ENCODE data around the gene TUBB4A. TPM values are rescaled to one million over a fixed set of nuclear protein-coding genes. Genes with fewer than 3 reads are reported as not detected.

Gene TUBB4A
- total RNA-seq, 1 experiment from 2014 or later, result 20.3 TPM

DNA sequence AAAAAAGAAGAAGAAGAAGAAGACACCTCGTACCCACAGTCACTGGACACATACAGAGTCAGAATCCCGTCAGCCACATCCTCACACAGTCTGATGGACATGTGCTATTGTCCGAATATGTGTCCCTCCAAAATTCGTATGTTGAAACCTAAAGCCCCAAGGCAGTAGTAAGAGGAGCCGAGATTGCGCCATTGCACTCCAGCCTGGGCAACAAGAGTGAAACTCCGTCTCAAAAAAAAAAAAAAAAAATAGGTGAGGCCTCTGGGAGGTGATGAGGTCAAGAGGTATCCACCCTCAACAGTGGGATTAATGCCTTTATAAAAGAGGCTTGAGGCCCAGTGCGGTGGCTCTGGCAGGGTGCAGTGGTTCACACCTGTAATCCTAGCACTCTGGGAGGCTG, 17.9 kb downstream of the TUBB4A start:
- Histone ChIP-seq H2BK12ac (ENCODE audit: insufficient read length, low read depth, low read length) (no peak overlapping the region), H3K18ac (ENCODE audit: insufficient read length, low read depth, low read length) (no peak overlapping the region), H3K79me1 (ENCODE audit: insufficient read depth, low read depth, low read length, poor library complexity, severe bottlenecking) (no peaks in the 10 kb centered on the region), H3K4me1 (ENCODE audit: insufficient read depth, low read length) (no peaks in the 10 kb centered on the region), H4K8ac (replicated peaks; ENCODE audit: insufficient read length, low read depth, low read length) (no peak overlapping the region), H3K9ac (ENCODE audit: extremely low read depth, insufficient read length, low read length) (no peak overlapping the region), H3K4ac (ENCODE audit: low read depth, low read length) (no peak overlapping the region), H4K5ac (ENCODE audit: insufficient read length, low read depth, low read length) (no peak overlapping the region), H3T11ph (ENCODE audit: low read length) (no peak overlapping the region), H4K20me1 (ENCODE audit: control insufficient read depth, insufficient read depth, insufficient read length) (no peaks in the 10 kb centered on the region), H2BK120ac (ENCODE audit: low read depth, low read length, poor library complexity, severe bottlenecking) (no peak overlapping the region), H3K4me2 (ENCODE audit: insufficient read depth, insufficient read length, low read length) (no peak overlapping the region), H3K23me2 (ENCODE audit: insufficient read length, low read depth, low read length, poor library complexity, severe bottlenecking) (no peaks in the 10 kb centered on the region), H2BK15ac (ENCODE audit: low read depth, low read length) (no peak overlapping the region), H3K79me2 (ENCODE audit: insufficient read depth, low read length) (no peaks in the 10 kb centered on the region), H3K14ac (ENCODE audit: insufficient read depth, low read length) (no peak overlapping the region), H2BK5ac (ENCODE audit: insufficient read length, low read length) (no peak overlapping the region), H4K91ac (ENCODE audit: insufficient read length, low read depth, low read length) (no peak overlapping the region), H2AFZ (ENCODE audit: low read length) (no peak overlapping the region), H3K27ac (ENCODE audit: insufficient read length, low read depth, low read length) (no peak overlapping the region), H3K9me3 (ENCODE audit: control insufficient read depth, low read depth, low read length) (no peaks in the 10 kb centered on the region), H3K56ac (ENCODE audit: insufficient read length, low read depth, low read length) (no peak overlapping the region), H2AK5ac (ENCODE audit: insufficient read length, low read length) (no peak overlapping the region), H2BK20ac (ENCODE audit: low read depth, low read length, poor library complexity, severe bottlenecking) (no peak overlapping the region), H3K27me3 (ENCODE audit: insufficient read depth, low read length) (no peaks in the 10 kb centered on the region), H3K23ac (ENCODE audit: insufficient read length, low read depth, low read length) (no peak overlapping the region)
- no peak overlapping the region for H3K27ac Mint-ChIP-seq
- no CpG with 5 or more reads among the region's 8 CpGs for whole genome bisulfite sequencing (ENCODE audit: extremely low coverage, insufficient read length, low lambda C conversion rate)
- peaks cover 8% of the 10 kb centered on the region for H3K27me3 Mint-ChIP-seq (ENCODE audit: low read depth)
- H3K36me3 Mint-ChIP-seq (ENCODE audit: insufficient read depth in 1 of 3, low read depth in 3 of 3), result no peaks in the 10 kb centered on the region
- no peaks in the 10 kb centered on the region for H3K9me3 Mint-ChIP-seq
- DNase-seq, result no peak
- H3K4me1 Mint-ChIP-seq, result peaks cover 9 to 15% of the 10 kb centered on the region in 2 experiments
- no peak overlapping the region for H3K4me3 Mint-ChIP-seq
- TF ChIP-seq, protein P1, sequence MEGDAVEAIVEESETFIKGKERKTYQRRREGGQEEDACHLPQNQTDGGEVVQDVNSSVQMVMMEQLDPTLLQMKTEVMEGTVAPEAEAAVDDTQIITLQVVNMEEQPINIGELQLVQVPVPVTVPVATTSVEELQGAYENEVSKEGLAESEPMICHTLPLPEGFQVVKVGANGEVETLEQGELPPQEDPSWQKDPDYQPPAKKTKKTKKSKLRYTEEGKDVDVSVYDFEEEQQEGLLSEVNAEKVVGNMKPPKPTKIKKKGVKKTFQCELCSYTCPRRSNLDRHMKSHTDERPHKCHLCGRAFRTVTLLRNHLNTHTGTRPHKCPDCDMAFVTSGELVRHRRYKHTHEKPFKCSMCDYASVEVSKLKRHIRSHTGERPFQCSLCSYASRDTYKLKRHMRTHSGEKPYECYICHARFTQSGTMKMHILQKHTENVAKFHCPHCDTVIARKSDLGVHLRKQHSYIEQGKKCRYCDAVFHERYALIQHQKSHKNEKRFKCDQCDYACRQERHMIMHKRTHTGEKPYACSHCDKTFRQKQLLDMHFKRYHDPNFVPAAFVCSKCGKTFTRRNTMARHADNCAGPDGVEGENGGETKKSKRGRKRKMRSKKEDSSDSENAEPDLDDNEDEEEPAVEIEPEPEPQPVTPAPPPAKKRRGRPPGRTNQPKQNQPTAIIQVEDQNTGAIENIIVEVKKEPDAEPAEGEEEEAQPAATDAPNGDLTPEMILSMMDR (conservative IDR thresholded peaks at IDR 0.05), result no peak

Data from H9 (cell line).